GM18517 (cell line): ENCODE results near the gene LUC7L2.
"Not testable (repeated sequence)": the region's sequence is repeated elsewhere in the genome, so short reads cannot be mapped to it uniquely, and the experiment has no call there.

ENCODE experiments used
- ATAC-seq: cut with Tn5 transposase; IDR thresholded peaks from one replicate; pipeline ENCODE4 v1.9.1; 2021; ENCODE audit warnings: mild to moderate bottlenecking, moderate library complexity; ENCODE audit not compliant: unreplicated experiment

Gene LUC7L2, protein sequence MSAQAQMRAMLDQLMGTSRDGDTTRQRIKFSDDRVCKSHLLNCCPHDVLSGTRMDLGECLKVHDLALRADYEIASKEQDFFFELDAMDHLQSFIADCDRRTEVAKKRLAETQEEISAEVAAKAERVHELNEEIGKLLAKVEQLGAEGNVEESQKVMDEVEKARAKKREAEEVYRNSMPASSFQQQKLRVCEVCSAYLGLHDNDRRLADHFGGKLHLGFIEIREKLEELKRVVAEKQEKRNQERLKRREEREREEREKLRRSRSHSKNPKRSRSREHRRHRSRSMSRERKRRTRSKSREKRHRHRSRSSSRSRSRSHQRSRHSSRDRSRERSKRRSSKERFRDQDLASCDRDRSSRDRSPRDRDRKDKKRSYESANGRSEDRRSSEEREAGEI

DNA sequence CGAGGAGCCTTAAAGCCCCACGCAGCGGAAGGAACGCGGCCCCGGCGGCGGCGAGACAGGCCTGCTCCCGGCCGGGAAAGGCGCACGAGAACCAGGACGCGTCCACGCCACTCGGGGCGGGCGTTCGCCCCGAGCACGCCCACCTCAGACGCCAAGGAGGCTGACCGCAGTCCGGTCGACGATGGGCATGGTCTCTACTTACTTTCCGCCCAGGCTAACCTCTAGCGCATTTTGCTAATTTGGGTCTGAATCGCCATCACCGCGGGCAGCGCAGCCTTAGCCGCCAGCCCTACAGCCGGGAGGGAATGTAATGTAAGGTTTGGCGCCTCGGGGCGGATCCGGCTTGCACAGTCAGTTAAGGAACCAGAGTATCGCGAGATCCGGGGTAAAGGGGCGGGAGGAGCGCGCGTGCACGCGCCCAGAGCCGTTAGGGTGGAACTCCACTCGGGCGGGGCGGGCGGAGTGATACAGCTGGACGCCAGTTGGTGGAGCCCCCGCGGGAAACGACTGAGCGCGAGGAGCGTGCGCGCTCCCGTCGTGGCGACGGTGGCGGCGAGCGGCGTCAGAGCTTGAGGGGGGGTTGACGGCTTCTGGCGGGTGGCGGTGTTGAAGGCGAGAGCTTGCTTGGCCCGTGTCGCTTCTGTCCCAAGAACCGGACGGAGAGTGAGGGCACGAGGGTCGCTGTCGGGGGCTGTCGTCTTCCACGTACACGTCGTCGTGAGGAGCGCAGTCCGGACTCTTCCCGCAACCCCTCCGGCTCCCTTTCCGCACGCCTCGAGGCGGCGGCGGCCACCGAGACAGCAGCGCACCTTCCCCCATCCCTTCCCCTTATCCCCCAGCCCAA, at the start of gene LUC7L2:
Gene LUC7L2 (plus strand): TSS at position 529 of the 844 bp plus-strand sequence. CDS start 368 bp downstream, outside the sequence.
- ATAC-seq = peak; percentile 71

DNA sequence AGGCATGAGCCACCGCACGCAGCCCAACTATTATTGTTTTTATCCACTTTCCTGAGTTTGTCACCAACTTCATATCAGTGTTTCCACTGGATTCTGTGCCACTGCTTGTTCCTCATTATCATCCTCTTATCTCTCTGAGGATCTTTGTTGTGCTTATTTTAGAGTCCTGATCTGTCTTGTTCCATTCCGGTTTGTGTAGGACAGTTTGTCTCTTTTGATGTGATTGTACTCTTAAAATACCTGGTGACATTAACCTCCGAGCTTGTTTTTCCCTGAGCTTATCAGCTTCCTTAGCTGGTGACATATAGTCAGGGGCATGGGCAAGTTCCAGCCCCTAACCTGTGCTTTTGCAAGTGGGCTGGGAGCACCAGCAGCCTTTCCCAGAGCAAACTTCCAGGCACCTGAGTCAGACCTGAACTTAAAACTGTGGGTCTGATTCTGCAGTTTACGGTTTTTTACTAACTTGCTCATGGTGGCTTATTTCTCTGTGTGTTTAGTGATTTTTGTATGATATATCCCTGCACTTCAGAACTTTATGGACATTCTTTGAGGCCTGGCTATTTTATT, 41.7 kb upstream of the LUC7L2 start:
- ATAC-seq = no peak

DNA sequence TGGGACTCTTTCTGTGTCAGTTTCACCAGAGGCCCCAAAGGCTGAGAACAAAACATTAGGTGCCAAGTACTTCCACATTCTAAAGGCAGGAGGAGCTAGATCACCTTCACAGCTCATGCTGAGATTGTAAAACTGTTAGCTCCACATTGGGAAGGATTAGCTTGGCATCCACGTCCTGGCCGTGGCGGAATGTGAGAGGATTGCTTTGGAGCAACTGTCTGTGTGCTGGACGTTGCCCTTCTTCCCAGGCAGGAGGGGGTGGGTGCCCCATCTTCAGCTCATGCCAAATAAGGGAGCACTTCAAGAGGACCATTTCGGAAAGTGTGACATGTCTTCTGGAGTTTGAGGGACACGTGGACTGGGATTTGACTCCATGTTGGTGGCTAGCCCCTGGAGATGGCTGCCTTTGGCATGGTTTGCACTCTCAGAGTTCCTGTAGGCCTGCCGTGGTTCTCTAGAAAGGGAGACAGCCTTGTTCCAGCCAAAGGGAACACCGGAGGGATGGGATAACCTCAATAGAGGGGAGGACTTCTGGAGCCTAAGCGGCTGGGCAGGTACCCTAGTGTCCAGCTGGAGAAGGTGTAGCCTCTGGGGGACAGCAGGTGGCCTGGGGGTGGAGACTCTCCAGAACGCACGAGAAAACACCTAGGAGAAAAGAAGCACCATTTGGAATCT, 38.5 kb upstream of the LUC7L2 start:
- no peak for ATAC-seq

DNA sequence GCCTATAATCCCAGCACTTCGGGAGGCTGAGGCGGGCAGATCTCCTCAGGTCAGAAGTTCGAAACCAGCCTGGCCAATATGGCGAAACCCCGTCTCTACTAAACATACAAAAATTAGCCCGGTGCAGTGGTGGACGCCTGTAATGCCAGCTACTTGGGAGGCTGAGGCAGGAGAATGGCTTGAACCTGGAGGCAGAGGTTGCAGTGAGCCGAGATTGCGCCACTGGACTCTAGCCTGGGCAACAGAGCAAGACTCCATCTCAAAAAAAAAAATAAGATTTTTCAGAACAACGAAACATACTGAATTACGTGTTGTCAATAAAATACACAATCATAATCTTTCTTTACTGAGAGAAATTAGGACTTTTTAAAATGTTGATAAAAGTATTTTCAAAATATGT, 35.0 kb upstream of the LUC7L2 start:
- ATAC-seq = not testable (repeated sequence)

DNA sequence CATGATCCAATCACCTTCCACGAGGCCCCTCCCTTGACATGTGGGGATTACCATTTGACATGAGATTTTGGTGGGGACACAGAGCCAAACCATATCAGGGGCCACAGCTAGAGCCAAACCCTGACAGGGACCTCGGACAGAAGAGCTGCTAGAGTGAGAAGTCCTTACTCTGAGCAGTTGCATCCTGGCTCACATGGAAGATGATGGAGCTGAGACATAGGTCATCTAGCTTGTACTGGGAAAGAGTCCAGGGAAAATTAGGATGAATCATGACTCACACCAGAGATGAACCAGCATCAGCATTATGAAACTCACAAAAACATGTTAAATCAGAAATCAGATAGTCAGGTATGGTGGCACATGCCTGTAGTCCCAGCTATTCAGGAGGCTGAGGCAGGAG, 31.3 kb upstream of the LUC7L2 start:
- ATAC-seq = no peak

DNA sequence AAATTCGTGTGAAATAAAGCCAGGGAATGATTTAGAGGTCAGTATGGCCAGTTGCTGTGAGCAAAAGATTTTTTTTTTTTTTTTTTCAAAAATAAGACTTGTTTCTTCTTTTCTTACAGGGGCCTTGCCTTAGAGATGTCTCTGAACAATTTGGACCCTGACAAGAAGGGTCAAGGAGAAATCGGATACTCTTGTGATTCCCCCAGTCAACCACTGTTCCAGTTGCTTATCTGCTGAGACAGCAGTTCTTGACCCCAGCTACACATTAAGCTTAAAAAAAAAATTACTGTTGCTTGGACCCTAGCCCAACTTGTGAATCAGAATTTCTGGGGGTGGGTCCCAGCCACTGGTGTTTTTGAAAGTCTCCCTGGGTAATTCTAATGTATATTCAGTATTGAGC, 30.6 kb upstream of the LUC7L2 start:
- ATAC-seq = no peak

DNA sequence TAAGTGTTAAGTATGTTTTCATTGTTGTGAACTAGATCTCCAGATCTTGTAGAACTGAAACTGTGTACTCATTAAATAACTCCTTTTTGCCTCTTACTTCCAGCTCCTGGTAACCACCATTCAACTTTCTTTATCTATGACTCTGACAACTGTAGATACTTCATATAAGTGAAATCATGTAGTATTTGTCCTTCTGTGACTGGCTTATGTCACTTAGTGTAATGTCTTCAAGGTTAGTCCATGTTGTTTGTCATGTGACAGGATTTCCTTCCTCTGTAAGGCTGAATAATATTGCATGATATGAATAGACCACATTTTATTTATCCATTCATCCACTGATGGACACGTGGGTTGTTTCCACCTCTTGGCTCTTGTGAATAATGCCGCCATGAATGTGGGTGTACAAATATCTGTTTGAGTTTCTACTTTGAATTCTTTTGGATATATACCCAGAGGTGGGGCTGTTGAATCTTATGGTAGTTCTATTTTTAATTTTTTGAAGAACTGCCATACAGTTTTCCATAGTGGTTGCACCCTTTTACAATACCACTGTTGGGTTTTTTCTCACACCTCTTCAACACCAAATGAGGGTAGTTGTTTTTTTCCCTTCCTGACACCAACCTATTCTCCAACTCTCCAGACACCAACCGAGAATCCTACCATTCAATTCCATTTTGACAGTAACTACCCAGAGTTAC, 29.2 kb upstream of the LUC7L2 start:
- ATAC-seq = no peak

DNA sequence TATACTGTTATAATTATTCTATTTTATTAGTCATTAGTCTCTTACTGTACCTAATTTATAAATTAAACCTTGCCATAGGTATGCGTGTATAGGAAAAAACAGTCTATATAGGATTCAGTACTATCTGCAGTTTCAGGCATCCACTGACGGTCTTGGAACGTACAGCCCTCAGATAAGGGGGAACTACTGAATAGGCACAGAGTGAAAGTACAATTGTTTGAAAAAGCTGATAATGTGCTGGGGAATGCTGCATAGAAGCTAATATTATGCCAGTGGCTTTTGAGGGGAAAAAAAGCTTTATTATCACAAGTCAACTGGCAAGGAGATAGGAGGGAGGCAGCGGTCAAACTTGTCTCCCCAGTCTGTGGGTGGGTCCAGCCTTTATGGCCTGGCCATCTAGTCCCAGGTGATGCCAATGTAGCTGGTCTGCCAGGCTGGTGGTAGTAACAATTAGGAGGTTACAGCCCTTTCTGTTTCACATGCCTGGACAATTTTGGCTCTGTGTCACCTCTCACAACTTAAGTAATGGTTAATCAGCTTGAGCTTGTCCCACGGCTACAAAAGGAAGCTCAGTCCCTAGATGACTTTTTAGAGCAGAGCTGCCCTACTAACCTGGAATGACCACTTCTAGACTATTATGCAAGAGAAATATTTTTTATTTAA, 26.9 kb upstream of the LUC7L2 start:
- ATAC-seq = no peak

DNA sequence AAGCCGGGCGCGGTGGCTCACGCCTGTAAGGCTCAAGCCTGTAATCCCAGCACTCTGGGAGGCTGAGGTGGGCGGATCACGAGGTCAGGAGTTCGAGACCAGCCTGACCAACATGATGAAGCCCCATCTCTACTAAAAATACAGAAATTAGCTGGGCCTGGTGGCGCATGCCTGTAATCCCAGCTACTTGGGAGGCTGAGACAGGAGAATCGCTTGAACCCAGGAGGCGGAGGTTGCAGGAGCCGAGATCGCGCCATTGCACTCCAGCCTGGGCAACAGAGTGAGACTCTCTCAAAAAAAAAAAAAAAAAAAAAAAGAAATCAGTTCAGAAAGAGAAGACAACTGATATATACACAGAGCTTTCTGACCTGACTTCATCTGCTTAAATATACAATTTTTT, 26.3 kb upstream of the LUC7L2 start:
- ATAC-seq = not testable (repeated sequence)

DNA sequence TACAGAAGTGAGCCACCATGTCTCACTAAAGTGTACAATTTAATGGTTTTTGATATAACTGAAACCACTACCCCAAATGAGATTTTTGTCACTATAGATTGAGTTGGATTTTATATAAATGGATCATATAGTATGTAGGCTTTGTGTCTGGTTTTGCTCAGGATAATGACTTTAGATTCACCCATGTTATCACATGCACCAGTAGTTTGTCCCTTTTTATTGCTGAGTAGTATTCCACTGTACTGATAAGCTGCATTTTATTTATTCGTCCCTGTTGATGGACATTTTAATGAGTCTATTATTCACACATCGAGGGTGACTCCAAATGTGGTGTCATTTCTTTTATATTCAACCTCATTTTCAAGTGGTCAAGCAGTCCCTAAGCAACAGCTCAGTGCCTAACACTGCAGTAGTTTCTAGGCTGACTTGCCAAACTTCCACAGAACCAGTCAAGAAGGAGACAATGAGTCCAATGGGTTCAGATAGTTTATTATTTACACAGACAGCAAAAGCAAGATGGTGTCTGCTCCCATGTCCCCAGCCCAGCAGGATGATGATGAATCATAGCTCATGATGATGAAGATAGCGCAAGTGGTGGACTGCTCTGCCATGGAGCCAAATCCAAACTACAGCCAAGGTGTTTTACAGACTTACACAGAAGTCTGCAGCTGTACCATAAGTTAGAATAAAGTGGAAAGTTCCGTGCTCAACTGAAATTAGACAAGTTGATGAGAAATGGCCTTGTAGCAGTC, 25.1 kb upstream of the LUC7L2 start:
- no peak for ATAC-seq

DNA sequence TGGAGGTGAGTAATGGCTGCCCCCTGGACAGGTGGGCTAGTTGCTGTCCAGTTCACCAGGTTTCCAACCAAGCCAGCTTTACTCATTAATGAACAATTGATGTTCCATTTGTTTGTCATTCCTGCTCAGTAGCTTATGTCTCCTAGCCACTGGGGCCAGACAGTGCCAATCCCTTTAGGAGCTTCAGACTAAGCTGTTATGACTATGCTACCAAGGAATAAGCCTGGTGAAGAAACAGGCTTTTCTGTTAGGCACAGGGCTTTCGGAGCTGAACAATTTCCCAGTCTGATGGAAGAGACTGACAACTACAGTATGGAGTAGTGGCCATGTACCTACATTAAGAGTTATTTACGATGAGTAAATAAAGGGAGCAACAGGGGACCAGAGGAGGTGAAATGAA, 20.7 kb upstream of the LUC7L2 start:
- no peak for ATAC-seq

DNA sequence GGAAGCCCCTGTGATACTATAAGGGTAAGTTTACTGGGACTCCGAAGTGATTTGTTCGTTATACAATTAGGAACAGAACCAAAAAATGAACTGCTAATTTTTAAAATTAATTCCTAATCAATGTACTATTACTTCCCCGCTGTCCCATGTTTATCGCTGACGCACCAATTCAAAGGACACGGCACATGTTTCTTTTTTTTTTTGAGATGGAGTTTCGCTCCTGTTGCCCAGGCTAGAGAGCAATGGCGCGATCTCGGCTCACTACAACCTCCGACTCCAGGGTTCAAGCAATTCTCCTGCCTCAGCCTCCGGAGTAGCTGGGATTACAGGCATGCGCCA, 20.0 kb upstream of the LUC7L2 start:
- no peak for ATAC-seq

DNA sequence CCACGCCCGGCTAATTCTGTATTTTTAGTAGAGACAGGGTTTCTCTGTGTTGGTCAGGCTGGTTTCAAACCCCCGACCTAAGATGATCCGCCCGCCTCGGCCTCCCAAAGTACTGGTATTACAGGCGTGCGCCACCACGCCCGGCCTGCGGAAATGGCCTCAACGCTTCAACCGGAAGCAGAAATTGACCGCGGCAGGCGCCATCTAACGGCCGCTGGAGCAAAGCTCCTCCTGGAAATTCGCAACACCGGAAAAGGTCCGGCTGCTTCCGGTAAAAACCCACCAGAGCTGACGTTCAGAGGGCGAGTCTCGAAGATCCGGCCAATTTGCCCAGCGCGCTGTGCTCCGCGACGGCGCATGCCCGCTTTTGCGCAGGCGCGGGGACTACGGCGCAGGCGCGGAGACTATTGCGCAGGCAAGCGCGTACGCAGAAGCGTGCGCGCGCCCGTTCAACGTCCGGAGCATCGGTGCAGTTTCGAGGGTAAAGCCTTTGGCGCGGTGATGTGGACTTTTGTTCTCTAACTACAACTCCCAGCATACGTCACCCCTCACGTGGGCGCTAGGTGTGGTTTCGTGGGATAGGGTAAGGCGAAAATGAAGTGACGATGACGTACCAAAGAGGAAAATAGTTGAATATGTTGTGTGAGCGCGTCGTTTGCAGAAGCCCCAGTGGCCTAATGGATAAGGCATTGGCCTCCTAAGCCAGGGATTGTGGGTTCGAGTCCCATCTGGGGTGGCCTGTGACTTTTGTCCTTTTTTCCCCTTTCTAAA, 19.5 kb upstream of the LUC7L2 start:
- ATAC-seq = peak; percentile 92

DNA sequence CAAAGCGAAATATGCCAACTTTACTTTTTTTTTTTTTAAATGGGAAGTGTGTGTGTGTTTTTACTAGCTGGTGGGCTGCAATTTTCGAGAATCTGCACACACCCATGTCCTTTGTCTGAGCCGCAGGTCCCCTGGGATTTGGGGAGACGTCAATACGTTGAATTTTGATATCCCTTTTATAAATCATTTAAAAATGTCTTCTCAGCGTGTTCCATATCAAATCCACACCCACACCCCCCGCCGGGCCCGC, 19.0 kb upstream of the LUC7L2 start:
- ATAC-seq = peak; percentile 6

DNA sequence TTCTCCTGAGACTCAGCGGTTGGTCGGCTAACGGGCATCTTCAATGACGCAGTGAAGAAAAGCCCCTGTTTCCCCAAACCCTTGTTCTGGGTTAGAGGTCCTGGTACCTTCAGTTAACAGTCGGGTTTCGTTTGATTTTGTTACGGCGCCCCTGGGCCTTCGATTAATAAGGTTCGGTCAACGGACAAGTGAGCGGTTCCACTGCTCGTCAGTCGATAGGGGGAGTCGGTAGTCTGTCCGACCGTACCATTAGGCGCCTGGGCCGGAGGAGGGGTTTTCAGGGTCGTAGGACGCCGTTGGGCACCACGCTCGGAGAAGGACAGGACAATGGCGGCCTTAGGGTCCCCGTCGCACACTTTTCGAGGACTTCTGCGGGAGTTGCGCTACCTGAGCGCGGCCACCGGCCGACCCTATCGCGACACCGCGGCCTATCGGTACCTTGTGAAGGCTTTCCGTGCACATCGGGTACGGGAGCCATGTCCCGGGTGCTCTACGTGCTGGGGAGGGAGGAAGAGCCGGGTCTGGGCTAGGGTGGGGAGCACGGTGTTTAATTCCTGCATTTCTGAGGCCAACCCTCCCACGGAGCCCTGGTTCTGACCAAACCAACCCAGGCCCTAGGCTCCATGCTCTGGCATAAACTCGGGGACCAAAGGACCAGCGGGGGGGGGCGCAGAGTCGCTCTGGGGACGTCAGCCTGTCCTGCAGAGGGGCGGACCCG, 18.5 kb upstream of the LUC7L2 start, which contains the start of gene FMC1:
Gene FMC1 (plus strand): TSS at position 280 of the 718 bp plus-strand sequence. CDS start 48 bp downstream, at position 328.
- ATAC-seq = peak; percentile 44

DNA sequence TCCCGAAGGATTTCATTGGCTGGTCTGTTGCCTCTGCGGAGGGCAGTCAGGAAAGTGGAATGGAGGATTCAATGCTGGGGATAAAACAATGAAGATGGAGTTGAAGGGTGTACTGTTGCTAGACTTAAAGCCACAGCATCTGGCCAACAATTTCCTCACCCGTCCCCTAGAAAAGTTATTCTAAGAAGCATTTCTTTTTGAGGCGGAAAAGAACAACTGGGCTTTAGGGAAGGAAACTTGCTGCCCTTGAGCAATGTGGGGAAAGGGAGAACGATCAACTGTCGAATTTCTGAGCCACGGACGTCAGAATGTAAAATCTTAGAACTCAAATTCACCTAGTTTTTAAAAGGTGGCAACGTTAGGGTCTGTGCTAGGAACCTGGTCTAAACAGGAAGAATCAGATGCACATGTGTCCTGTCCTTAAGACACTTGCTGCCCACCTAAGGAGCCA, 17.9 kb upstream of the LUC7L2 start:
- no peak for ATAC-seq

DNA sequence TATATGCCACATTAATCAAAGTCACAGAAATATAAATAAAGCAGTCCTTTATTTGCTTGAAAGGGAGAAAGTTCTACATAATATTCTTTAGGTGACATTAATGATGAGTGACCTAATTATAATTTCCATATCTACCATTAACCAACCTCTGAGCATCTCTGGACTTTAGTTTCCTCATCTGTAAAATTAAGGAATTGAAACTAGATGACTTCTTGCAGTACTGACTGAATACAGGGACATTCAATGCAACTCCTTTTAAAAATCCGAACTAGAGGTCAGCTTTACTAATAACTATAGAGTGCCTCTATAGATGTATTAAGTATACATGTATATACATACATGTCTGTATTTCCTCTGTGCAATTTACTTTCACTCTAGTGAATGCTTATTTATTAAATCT, 14.7 kb upstream of the LUC7L2 start:
- no peak for ATAC-seq

DNA sequence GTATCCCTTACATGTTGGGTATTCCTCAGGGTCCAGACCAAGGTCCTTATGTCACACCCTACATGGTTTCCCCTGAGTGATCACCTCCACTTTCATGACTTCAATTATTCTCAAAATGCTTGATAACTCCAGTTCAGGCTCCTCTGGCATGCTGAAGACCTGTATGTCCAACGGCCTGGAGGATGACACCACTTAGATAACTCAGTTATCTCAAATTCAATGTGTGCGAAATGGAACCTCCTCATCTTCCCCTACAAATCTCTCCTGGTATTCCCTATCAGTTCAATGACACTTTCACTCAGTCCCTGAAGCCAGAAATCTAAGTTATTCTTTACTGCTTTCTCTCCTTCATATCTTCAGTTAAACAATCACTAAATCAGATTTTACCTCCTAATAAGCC, 8.7 kb upstream of the LUC7L2 start:
- ATAC-seq = no peak
